CD4-positive, alpha-beta T cell treated with Interleukin-17A for 4 hours (primary cell): Measurements from ENCODE around the gene NKAPL.

Source experiments
- DNase-seq: peaks from one replicate; pipeline ENCODE4 v3.0.0-alpha.2; 2020; ENCODE audit warnings: mixed read lengths

The NKAPL gene

DNA sequence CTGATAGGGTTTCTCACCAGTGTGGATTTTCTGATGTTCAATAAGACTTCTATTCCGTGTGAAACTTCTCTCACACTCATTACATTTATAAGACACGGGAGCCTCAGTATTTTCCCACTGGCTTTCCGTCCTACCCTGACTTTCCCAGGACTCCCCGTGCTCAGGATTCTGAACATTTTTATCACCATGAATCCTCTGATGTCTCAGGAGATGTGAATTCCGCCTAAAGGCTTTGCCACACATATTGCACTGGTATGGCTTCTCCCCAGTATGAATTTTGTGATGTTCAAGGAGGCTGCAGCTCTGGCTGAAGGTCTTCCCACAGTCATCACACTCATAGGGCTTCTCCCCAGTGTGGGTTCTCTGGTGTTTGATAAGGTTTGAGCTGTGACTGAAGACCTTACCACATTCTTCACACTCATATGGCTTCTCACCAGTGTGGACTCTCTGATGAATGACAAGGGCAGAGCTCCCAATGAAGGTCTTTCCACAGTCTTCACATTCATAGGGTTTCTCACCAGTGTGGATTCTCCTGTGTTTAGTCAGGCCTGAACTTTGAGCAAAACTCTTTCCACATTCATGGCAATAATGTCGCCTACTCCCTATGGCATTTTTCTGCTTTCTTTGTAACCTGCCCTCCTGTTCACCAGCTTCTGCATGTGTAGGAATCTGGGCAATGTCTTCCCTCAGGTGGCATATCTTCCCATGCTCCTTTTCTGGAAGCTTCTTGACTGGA is 13.7 kb upstream of the NKAPL start:
- DNase-seq: no peak

DNA sequence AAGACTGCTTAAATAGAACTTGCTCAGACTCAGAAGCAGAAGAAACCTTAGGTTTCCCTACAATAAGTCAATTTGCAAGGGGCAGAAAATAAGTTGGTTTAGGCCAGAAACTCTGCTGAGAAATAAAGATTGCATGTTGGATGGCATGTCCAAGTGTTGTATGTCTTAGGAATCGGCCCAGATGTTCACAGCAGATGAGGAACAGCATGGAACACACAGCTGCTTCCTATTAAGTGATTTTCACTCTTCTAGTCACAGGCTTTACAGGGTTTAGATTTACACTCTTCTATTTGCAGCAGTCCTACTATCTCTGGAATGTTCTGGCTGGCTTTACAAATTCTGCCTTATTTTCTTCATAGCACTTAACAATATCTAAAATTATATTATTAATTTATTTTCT is 10.2 kb upstream of the NKAPL start:
- DNase-seq: no peak

- no peak for DNase-seq
Observed at GRCh38 chr6:28250747-28251146, 8.3 kb upstream of the NKAPL start.

GRCh38 chr6:28251661-28252008 is 7.5 kb upstream of the NKAPL start:
- peak; percentile 51 for DNase-seq

- DNase-seq: peak; percentile 88
Observed at GRCh38 chr6:28252009-28252975, 6.8 kb upstream of the NKAPL start, which contains the start of gene ZKSCAN4. TSS of gene ZKSCAN4 (minus strand) at chr6:28252269. CDS start at chr6:28251980, 289 bp downstream.

GRCh38 chr6:28254121-28254519 is 5.0 kb upstream of the NKAPL start:
- DNase-seq: no peak

DNA sequence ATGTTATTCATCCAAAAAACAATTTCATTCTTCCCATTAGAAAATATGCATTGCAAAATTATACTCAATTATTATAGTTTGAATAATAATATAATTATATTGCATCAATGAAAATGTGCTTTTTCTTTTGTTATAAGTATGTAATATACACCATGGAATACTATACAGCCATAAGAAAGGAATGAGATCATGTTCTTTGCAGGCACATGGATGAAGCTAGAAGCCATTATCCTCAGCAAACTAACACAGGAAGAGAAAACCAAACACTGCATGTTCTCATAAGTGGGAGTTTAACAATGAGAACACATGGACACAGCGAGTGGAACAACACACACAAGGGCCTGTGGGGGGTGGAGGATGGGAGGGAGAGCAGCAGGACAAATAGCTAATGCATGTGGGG is 2.1 kb upstream of the NKAPL start:
- DNase-seq: no peak

- no peak for DNase-seq
Observed at GRCh38 chr6:28263922-28264321, 4.8 kb downstream of the NKAPL start.

DNA sequence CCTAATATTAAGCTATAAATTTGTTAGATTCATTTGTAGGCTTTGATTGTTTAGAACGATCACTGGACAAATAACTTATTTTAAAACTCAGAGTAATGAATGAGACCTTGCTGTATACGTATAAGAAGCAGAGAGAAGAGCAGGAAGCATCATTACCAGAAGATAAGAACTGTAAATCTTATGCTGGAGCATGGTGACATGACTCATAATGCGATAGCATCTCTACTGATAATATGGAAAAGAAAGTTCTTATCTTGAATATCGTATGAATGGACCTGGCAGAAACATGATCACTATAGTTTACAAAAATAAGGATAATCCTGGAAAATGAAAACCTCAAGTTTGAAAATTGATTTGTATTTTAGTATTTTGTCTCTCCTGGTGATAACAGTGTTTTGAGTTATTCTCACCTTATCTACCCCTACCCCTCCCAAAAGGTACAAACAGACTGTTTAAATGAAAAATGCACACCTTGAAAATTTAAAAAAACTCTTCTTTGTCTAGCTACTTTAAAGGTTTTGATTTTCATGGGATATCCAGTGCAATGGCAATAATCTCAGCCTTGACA is 5.8 kb downstream of the NKAPL start:
- DNase-seq: no peak

GRCh38 chr6:28266563-28266961 is 7.5 kb downstream of the NKAPL start:
- no peak for DNase-seq

- DNase-seq: peak; percentile 85
Observed at GRCh38 chr6:28266962-28267694, 8.0 kb downstream of the NKAPL start, which contains the start of gene ZSCAN26. TSS of gene ZSCAN26 (plus strand) at chr6:28267143. CDS start at chr6:28271920, 4,777 bp downstream.

GRCh38 chr6:28267695-28268059 is 8.6 kb downstream of the NKAPL start:
- DNase-seq: no peak

DNA sequence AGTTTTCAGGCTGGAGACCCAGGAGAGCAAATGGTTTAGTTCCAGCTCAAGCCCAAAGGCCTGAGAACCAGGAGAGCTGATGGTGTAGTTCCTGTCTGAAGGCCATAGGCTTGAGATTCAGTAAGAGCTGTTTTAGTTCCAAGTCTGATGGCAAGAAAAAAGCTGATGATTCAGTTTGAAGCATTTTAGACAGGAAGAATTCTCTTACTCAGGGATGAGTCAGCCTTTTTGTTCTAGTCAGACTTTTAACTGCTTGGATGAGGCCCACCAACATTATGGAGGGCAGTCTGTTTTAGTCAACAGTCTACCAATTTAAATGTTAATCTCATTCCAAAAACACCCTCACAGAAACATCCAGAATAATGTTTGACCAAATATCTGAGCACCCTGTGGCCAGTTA is 10.4 kb downstream of the NKAPL start:
- no peak for DNase-seq

DNA sequence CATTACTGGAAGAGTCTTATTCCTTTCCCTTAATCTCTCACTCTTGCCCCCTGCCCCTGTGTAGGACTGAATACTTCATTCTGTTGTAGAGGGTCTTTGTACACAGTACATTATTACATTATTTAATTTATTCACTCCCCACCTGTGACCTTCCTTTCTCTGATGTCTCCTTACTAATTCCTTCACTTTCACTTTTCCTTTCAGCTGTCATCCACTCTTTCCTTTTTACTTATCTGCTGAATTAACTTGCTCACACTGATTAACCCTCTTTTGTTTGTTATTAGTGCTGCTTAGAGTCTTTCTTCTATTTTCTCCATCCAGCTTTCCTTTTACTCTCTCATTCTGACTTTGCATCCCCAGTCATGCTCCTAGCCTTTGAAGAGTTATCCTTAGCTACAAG is 15.8 kb downstream of the NKAPL start:
- DNase-seq: no peak

GRCh38 chr6:28277746-28278145 is 18.6 kb downstream of the NKAPL start:
- DNase-seq: no peak

GRCh38 chr6:28280595-28281287 is 21.6 kb downstream of the NKAPL start:
- no peak for DNase-seq

DNA sequence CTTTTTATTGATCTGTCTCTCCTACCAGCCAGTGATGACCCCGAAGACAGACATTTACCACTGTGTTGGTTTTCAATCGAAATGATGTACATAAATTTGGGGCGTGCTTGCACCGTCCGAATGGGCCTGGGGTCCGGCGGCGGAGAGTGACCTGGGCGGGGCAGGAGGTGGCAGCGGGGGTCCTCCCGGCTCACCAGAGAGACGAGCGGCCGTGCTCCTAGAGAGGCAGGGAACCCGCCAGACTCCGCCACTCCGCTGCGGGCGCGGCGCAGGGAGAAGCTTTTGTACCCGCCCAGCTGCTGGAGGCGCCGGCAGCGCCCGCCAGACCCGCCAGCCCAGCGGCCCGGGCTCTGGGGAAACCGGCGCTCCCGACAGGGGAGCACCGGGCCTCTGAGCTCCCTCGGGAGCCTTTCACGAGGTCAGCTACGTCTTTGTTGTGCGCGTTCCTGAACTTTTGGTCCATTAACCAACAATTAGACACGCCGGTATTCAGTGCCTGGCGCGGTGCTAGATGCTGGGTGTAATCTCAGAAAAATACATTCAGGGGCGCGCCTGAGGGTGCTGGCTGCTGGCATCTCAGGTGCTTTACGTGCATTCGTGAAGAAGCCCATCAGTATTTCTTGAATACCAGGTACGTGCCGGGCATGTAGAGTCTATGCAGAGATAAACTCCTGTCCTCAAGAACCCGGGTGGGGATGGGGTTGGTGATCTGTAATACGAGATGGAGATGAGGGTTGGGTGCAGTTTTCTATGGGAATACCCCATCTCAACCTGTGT is 22.4 kb downstream of the NKAPL start, which contains the start of gene PGBD1:
Gene PGBD1 (plus strand): TSS at position 285 of the 777 bp plus-strand sequence. CDS start 2,242 bp downstream, outside the sequence.
- peak; percentile 55 for DNase-seq

DNA sequence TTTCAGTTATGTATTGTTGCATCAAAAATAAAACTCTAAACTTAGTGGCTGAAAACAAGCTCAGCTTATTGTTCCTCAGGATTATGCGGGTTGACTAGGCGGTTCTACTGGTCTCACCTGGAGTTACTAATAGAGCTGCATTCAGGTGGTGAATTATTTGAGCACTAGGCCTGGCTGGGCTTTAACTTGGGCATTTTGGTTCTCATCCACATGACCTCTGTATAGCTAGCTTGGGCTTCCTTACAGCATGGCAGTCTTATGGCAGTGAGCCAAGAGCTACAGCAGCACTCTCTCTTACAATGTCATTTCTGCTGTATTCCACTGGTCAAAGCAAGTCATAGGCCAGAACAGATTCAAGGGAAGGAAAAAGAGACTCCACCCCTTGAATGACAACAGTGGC is 23.8 kb downstream of the NKAPL start:
- DNase-seq: no peak

DNA sequence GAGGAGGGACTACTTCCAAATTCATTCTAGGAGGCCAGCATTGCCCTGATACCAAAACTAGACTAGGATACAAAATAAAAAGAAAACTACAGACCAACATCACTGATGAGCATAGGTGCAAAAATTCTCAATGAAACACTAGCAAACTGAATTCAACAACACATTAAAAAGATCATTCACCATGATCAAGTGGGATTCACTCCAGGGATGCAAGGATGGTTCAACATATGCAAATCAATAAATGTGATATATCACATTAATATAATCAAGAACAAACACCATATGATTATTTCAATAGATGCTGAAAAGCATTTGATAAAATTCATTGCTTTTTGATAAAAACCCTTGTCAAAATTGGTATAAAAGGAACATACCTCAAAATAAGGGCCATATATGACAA is 32.5 kb downstream of the NKAPL start:
- DNase-seq: no peak

GRCh38 chr6:28295326-28295725 is 36.2 kb downstream of the NKAPL start:
- DNase-seq: no peak

DNA sequence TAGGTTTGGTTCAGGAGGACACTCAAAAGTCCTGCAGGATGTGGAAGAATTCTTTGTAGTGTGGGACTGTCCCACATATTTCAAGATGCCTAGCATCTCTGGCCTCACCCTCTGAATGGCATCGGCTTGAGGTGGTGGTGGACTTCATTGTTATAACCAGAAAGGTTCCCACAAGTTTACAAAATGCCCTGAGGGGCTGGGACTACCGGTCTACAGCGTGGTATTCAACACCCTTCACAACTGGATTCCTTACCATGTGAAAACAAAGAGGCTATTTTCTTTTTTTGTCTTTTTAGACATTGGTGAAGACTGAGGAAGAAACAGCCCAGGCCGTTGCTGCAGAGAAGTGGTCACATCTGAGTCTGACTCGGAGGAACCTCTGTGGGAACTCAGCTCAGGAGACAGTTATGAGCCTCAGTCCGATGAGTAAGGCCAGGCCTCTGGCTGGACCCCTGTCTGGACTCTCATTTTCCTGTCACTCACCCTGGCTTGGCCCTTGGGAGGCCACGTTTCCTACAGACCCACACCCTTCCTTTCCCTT is 37.5 kb downstream of the NKAPL start:
- DNase-seq: no peak
